Measurements from ENCODE around the gene SORBS2.

Gene SORBS2

DNA sequence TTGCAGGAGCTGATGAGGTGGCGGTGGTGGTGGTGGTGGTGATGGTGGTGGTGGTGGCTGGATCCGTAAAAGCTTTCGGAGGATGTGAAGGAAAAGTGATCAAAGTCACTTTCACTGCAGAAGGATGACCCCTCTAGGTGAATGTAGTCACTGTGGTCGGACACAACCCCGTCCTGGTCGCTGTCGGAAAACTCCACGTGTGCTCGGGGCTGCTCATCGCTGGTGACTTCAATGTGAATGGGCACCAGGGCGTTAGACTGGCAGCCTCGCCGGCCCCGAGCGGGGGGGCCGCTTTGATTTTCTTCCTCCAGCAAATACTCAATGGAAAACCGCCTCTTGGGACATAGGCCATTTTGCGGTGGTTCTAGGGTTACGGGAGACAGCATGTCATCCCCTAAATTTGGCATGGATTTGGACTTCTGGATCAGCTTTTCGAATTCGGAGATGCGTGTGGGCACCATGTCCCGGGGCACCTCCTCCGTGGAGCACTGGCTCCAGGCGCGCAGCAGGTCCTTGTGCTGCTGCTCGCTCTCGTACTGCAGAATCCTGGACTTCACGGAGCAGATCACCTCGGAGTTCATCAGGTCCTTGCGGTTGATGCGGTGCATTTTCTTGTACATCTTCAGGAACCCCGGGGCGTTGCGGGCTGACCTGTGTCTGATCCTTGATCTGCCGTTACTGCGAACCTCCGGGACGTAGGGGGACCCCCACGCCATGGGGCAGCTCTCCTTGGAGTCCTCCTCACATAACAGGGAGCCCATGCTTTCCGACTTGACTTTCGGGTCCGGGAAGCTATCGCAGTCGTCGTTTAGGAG, 188.3 kb downstream of the SORBS2 start:
- no peak for DNase-seq

DNA sequence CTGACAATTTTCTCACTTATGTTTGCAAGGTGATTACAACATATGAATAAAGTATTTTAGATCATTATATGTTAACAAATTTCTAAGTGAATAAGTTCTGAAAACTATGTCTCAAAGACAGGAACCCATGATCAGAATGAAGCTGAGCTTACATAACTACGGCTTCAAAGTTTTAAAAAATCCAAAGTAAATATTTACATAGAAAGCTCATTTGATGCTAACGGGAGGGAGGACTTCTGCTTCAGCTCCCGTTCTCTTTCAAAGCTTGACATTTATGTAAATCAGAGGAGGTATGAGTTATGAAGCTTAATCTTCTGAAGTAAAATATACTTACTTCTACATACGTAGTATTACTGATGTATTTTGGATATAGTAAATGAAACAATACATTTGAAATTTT, 203.8 kb downstream of the SORBS2 start:
- no peak for DNase-seq

DNA sequence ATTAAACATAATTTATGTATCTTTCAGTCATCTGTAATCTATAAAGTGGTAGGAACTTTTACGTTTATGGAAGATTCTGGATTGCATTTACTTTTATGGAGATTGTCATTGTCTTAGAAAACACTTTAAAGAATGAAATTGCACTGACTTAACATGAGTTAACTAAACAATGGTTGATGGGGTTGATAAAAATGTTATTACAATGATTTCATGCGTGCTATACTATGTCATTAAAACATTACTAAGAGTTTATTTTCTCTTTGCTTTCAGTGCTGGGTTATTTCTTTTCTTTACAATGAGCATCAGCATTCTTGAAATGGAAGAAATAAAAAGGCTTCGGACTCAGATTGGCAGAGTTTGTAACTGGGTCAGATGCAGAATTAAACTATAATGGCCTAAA, 209.6 kb downstream of the SORBS2 start:
- DNase-seq: no peak

DNA sequence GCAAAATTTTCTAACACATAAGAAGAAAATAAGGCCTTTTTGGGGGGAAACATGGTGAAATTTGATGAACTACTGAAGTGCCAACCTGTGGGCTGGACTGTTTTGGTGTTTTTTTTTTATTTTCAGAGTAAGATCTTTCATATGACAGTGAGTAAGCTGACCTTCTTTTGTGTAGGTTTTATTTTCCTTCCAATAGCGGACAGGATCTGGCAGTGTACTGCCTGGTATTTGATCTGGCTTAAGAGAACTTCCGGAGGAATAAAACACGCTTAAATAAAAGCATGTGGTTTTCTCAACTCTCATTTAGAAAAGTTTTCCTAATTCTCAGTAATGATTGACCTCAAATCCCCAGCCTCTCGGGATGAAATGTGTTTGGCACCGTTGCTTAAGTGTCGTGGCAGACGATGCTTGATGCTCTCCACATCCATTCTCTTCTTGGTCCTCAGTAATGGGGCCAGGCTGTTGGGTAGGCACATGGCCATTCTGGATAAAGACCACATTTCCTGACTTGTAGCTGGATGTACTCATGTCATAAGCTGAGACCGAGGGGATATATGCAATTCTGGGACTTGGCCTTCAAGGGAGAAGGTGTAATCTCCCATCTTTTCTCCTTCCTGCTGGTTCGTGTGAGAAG, 211.1 kb downstream of the SORBS2 start:
- DNase-seq: no peak

DNA sequence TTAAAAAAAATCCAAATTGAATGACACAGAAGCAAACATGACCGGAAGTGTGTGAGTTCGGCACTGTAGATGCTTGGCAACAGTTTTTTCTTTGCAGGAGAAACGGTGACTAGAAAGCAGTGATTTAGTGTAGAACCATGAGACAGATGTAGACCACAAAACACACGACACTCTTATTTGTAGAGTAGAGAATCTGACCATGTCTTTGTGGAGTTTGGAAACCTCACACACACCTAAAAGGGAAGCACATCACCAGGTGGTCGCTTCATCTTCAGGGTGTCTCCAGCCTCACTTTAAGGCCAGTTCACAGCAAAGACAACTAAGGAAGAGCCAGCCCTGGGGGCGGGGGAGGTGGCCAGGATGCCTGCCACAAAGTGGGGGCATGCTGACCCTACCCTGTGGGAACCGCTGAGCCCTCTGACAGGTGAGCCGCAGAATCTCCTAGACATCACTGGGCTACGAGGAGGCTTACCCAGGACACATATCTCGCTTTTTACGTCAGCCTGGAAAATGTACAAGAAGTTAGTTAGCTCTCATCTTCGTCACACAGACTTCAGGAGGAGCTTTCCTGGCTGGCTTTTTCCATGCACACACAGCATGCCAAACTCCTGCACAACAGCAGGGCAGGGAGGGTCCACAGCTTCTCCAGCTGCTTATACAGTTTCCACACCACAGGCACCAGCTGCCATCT, 212.3 kb downstream of the SORBS2 start:
- no peak for DNase-seq

DNA sequence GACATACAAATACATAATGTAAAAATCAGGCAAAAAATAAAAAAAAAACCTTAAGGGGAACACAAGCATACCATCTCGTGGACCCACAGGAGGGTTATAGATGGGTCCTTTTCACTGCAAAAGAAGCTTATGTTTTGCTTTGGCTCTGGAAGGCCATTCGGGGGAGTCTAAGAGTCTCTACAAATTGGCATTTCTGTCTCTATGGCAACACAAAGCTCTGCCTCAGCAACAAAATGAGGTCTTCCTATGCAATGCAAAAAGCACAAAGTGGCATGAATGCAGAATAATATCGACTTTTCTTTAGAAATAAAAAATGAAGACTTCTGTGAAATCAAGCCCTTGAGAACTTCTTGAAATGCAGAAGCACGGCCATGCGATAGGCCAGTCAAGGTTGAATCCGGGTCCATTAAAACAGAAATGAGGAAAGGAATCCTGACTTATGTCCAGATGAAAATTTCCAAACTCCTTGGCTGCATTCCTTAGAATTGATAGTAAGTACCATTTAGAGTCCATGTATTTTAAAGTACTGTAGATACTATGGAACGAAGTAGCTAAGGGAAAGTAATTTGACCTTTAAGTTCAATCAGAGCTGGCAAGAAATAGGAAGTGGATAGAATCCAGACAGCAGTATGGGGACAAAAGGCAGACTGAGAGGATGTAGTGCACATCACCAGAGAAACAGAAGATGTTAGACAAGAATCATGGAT, 213.0 kb downstream of the SORBS2 start:
- DNase-seq: no peak

DNA sequence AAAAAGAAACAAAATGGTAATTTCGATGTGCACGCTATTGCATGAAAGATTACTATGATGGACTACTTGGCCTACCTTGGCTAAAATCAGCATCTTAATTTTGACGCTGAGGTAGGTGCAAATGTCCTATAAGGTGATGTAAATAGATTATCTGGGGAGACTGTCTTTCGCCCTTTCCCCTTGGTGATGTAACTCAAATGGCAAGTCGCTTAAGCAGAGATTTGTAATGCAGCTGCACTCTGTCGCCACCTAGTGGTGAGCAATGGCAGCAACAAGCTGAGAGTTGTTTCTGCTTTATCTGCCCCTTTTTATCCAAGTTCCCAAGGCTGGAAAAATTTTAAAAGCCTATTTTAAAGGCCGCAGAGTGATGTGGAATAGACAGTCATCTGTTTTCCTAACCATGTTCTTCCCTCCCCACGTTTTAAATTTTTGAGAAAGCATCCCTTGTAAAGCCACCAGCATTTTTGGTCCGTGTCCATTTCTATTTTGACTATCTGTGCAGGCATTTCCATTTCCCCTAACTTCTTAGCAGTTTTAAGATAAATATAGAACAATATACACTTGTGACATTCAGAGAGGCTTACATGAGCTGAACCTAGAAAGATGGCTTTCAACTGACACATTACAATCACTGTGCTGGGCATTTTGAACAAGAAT, 214.3 kb downstream of the SORBS2 start:
- DNase-seq: peak; percentile 2

DNA sequence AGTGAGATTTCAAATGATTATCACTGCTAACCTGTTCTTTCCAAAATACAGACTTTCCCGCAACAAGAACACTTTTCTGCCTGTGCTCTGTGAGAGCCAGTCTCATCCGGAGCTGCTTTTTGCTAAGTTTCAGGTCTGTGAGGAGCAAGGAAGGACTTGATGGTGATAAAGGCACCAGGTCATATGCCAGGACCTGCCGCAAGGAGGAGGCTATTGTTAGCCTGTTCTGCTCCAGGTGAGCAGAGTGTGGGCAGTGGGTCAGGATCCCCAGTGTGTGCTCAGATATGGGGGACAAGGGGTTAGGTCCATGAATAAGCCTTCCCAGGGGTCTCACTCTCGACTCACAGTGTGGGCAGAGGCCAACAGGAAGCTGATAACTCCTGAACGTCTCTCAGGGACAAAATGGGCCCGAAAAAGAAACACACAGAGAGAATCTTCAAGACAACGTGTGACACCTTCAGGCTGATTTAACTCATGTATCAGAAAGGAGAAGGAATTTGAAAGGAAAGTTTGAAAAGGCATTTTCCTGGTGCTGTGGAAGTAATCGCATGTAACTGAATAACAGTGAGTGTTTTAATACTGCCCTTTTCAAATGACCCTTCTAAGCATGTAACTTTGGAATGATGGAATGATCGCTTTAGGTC, 219.0 kb downstream of the SORBS2 start:
- DNase-seq: no peak

DNA sequence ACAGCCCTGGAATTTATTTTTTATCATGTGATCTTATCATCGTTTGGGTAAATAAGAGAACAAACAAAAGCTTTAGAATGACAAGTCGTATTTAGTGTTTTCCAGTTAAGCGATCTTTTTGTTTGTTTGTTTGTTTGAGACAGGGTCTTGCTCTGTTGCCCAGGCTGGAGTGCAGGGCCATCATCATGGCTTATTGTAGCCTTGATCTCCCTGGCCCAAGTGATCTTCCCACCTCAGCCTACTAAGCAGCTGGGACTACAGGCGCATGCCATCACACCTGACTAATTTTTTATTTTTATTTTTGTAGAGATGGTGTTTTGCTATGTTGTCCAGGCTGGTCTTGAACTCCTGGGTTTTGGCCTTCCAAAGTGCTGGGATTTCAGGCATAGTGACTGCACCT, 219.6 kb downstream of the SORBS2 start:
- no peak for DNase-seq

DNA sequence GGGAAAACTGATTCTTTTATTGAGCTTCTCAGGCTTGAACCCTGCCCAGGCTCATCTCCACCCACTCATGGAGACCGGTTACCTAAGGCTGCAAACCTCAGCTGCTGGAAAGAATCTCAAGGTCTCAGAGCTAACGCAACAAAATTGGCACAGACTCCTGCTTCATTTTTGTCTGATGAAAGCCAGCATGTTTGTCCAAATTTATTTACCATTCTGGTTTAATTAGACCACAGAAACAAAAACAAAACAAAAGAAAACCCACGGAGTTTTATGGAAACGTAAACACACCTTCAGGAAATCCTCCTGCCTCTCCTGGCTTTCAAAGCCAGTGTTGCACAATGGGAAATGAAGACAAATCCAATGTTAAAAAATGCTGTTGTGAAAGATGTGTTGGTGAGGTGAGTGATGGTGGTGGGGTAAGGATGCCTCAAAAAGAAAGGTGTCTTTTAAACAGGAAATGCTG, 220.3 kb downstream of the SORBS2 start:
- DNase-seq: no peak

DNA sequence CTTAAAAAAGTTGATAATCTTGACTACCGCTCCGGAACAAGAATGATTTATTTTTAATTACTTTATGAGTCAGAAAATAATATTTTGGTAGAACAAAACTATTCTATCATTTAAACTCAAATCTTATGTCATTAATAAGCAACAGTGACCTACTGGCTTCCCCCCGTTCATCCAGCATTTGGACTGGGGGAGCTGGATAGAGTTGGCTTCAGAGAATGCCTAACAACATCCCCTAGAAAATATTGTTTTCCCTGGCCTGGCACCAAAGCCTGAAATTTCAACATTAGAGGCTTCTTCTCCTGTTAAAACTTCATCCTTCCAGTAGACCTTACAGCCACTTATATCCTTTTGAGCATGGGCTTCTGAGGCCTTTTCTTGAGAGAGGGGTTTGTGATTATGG, 221.0 kb downstream of the SORBS2 start:
- DNase-seq: no peak

DNA sequence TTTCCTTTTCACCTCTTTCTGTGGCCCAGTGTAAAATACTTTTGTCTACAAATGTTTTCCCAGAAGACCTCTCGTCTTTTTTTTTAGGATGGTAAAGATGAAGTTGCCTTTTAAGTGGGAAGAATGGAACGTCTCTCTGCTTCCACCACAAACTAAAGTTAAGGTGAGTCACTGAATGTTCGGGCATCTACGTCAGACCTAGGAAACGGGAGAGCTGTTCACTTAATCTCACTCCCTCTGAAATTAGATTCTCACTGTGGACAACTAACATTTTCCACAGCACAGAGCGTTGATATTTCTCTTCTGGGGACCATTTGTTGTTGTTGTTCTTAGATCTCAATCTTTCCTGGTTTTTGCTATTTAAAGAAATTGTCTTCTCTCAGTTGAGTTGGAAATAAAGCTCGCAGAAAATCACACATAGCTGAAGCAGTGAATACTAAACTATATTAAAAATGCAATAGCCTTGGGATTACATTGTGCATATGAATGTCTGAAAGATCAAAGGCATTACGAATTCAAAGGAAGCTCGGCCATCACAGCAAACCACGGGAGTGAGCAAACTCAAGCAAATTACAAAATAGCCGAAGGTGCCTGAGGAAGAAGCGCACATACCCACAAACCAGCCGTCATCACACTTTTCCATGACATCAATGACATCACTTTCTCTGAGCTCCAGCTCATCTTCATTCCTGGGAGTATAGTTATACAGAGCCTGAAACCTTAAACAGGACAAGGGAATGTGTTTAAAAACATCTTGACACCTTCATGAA, 222.7 kb downstream of the SORBS2 start:
- DNase-seq: no peak

DNA sequence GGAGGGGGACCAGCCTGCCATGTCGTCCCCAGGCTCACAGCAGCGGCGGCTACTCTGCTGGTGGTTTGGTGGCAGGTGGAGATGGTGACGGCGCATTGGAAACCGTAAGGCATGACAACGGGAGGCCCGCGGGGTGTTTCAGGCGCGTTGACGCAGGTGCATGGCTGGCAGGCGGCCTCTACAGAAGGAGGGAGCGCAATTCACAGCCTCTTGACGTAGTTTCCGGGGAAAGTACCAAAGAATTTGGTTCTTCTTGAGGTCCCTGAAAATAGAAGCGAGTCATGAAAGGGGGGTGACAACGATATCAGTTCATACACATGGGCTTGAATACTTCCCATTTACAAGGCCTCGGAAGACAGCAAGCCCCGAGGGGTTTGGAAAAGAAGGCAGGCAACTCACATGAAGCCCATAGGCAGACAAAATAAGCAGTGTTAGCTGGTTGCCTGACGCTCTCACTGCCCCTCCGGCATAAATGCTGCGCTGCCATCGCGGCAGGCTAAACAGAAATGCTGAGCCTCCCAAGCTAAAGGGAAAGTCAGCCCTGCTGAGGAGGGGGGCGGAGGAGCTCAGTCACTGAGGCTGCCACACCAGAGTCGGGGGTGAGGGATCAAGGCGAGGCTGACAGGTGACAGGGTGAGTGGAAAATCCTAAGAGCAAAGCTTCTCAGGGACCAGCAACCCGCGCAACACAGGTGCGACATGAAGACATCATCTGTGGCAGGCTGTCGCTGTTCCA, 224.4 kb downstream of the SORBS2 start:
- no peak for DNase-seq

DNA sequence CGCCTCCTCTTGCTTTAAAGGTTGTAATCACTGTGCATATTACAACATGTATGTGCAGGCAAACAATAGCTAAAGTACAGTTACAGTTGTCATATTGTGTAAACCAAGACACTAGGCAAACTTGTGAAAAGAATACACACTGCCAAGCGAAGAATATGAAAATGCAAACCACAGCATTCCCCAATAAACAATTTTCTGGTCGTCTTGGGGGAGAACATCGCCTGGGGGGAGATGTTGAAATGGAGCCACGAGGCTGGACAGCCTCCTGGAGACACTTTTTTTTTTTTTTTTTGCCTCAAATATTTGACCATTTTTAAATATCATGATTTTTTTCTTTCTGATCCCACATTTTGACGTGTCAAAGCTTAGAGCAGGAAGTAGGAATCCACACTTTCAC, 225.0 kb downstream of the SORBS2 start:
- DNase-seq: no peak

DNA sequence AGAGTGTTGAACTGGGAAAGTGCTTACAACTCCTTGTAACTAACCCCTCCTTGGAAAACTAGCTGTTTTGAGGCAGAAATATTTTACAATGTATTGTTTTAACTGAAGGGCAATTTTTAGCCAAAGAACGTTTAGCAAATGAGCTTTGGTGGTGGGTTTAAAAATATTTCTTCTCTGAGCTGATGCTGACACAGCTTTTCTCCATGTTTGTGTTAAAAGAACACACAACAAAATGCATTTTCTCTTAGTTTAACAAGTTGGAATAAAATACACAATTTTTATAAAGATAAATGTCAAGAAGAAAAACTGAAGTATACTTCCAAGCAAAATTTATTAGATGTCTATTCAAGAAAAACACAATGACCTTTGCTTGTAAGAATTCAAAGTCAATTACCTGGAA, 226.8 kb downstream of the SORBS2 start:
- DNase-seq: no peak

DNA sequence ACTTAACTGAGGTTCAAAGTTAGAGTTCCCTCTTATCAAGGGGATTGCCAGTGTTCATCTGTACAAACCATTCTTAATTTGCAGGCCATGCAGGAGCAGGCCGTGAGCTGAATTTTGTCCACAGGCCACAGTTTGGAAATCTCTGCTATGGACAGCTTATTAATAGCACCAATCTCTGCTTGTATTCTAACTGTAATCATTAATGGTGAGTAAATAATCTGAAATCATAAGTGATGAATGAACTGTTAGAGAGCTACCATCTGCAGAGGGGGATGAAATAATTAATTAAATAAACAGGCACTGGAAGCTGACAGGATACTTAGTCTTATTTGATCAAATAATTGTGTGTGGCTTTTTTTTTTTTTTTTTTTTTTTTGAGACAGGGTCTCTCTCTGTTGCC, 228.2 kb downstream of the SORBS2 start:
- no peak for DNase-seq

DNA sequence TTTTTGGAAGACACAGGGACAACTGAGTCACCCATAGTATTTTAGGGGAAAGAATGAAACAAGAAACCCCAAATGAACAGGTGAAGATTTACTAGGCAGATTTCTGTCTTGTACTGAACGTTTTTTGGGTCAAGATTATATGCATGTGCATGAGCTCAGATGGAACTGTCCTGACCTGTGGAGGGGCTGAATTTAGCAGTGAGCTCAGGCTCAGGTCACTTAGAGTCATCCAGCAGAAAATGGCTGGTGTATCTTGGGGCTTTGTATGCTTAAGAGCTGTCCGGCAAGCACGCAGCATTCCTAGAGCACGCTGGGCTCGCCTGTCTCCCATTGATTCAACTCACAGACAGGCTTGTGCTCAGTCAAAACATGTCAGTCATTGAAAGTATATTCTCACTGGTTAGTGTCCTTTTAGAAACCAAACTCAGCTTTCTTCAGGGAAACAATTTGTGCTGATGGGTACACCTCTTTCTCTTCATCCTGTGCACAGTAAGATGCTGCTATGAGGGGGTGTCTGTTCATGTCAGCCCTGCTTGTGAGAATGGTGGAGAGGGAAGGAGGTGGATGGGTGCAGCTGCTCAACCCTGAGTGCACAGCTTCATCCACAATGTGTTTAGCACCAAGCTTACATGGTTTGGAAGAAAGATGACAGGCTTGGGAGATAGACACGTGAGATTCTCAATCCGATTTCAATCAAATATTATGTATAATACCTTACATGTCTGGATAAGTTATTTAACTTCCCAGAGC, 229.2 kb downstream of the SORBS2 start:
- no peak for DNase-seq

DNA sequence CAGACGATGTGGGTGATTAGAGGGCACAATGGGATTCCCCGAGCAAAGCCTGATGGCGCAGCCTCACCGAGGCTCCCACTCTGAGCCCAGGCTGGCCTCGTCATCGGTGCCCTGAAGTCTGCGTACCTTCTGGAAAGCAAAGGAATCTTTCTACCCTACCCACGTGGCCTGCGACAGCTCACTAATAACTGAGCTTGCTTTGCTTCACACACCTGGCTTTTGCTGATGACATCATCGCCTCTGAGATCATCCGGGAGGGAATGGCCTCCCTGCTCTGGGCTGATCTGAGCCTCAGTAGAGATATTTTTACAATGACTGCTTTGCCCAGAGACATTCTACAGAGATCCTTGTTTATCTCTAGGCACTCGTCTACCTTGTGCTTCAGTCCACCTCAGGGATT, 231.3 kb downstream of the SORBS2 start:
- DNase-seq: no peak

DNA sequence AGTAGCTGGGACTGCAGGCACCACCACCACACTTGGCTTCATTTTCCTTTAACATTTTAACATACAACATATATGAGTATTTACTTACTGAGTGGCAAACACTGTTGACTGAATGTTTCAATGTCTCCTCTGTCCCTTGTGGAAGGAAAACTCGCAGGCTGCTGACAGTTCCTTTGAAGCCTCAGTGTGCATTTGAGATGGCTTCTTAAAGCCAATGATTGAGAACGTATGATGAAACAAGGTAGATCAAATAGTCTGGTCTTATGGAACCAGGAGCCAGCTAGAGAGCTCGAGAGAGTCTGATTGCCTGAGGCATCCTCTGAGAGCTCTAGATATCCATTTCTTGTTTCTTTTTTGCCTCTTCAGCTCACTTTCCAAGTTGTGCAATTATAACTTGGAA, 233.7 kb downstream of the SORBS2 start:
- no peak for DNase-seq

All from NK-92 treated with Interleukin-12 subunit alpha and Interleukin-12 subunit beta, amount 100 ng/mL, for 24 hours (cell line).